ENCODE data around the gene ERC1. TPM values are rescaled to one million over a fixed set of nuclear protein-coding genes. Genes with fewer than 3 reads are reported as not detected.

Gene ERC1
- total and polyA plus RNA-seq, 7 donors: 5.4 to 97.8 (median 34.6) TPM

- no peak for TF ChIP-seq POLR2AphosphoS5 (IDR thresholded peaks at IDR 0.05)
- TF ChIP-seq EP300 (IDR thresholded peaks at IDR 0.05): no peak
- TF ChIP-seq POLR2A (IDR thresholded peaks at IDR 0.05): no peak
- TF ChIP-seq, protein P1, sequence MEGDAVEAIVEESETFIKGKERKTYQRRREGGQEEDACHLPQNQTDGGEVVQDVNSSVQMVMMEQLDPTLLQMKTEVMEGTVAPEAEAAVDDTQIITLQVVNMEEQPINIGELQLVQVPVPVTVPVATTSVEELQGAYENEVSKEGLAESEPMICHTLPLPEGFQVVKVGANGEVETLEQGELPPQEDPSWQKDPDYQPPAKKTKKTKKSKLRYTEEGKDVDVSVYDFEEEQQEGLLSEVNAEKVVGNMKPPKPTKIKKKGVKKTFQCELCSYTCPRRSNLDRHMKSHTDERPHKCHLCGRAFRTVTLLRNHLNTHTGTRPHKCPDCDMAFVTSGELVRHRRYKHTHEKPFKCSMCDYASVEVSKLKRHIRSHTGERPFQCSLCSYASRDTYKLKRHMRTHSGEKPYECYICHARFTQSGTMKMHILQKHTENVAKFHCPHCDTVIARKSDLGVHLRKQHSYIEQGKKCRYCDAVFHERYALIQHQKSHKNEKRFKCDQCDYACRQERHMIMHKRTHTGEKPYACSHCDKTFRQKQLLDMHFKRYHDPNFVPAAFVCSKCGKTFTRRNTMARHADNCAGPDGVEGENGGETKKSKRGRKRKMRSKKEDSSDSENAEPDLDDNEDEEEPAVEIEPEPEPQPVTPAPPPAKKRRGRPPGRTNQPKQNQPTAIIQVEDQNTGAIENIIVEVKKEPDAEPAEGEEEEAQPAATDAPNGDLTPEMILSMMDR (IDR thresholded peaks at IDR 0.05): no peak
- H3K9me3 ChIP-seq: no peaks in the 10 kb centered on the region
- H3K36me3 ChIP-seq: peaks cover 3 to 37% (median 15%) of the 10 kb centered on the region in 4 donors
- no peak overlapping the region for H3K27ac ChIP-seq
- intact Hi-C loops (cut with DNase I): no loop called here
- 57 to 76% methylated on average over 13 of the region's 13 CpGs for WGBS, 2 donors
- no peaks in the 10 kb centered on the region for H3K4me1 ChIP-seq
- no peaks in the 10 kb centered on the region for H3K27me3 ChIP-seq
- no peak for DNase-seq
- no peak overlapping the region for H3K4me3 ChIP-seq
Observed at GRCh38 chr12:1488908-1489381, 497.9 kb downstream of the ERC1 start.

- intact Hi-C loops (cut with DNase I): no loop called here
- H3K9me3 ChIP-seq: no peaks in the 10 kb centered on the region
- DNase-seq: no peak
- peaks cover 0 to 16% (median 13%) of the 10 kb centered on the region in 4 donors for H3K4me1 ChIP-seq
- no peak overlapping the region for H3K4me3 ChIP-seq
- WGBS, 2 donors: 84 to 90% methylated on average over 16 of the region's 16 CpGs
- no peak for TF ChIP-seq EP300 (IDR thresholded peaks at IDR 0.05)
- no peak for TF ChIP-seq POLR2A (IDR thresholded peaks at IDR 0.05)
- no peak for TF ChIP-seq POLR2AphosphoS5 (IDR thresholded peaks at IDR 0.05)
- TF ChIP-seq, protein P1 (IDR thresholded peaks at IDR 0.05): no peak
- no peak overlapping the region for H3K27ac ChIP-seq
- H3K36me3 ChIP-seq: peaks cover 3 to 37% (median 15%) of the 10 kb centered on the region in 4 donors
- H3K27me3 ChIP-seq: no peaks in the 10 kb centered on the region
Observed at GRCh38 chr12:1491983-1492697, 501.1 kb downstream of the ERC1 start.

DNA sequence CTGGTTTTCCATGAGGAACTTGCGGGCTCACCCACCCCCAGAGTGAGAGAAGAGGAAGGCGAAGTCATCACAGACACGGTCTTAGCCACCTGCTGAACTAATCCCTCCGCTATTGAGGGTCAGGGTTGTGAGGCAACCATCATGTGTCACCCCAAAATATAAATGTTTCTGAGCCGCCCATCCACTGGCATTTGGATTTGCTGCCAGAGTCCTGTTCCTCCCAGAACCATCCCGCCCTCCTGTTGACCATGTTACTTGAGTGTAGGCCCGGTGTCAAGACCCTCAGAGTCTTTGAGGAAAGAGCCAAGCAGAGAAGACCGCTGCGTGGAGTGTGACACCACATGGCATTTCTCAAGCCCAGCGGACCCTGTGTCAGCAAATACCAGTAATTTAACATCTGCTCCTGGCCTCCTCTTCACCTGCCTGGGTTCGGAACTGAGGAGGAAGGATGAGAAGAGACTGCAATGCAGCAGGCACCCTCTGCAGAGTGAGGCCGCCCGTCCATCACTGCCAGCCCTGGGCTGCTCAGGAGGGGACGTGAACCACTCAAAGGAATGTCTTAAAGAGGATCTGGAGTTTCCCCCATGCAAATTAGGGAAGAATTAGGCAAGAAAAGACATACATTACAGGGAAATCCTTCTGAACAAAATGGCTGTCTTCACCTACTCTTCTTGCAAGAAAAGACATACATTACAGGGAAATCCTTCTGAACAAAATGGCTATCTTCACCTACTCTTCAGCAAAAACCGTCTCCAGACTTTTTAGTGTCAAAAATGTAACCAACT, 502.9 kb downstream of the ERC1 start:
- H3K9me3 ChIP-seq: no peaks in the 10 kb centered on the region
- H3K27me3 ChIP-seq: no peaks in the 10 kb centered on the region
- H3K4me3 ChIP-seq: no peak overlapping the region
- 97% methylated on average over 15 of the region's 15 CpGs for WGBS, 2 donors
- peaks cover 3 to 35% (median 15%) of the 10 kb centered on the region in 4 donors for H3K36me3 ChIP-seq
- intact Hi-C loops (cut with DNase I): no loop called here
- TF ChIP-seq, protein P1 (IDR thresholded peaks at IDR 0.05): no peak
- no peak for TF ChIP-seq POLR2AphosphoS5 (IDR thresholded peaks at IDR 0.05)
- no peak for TF ChIP-seq EP300 (IDR thresholded peaks at IDR 0.05)
- no peak for TF ChIP-seq POLR2A (IDR thresholded peaks at IDR 0.05)
- H3K27ac ChIP-seq: no peak overlapping the region
- DNase-seq: no peak
- H3K4me1 ChIP-seq: peaks cover 0 to 17% (median 14%) of the 10 kb centered on the region in 4 donors

DNA sequence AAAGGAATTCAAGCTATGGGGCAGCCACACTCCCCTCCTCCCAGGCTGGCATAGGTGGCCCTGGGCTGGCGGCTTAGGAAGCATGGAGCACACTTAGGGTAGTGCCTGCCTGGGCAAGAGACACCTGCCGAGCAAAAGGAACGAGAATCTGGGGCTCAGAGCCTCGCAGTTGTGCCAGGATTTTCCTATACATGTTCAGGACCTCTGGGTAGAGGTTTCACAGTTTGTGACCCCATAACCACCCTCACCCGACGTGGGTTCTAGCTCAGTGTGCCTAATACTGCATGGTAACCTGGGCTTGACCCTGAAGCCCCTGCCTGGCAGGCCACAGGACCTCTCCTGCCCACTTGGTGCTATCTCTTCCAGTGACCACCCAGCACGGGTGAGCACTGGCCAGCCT, 503.8 kb downstream of the ERC1 start:
- 92 to 96% methylated on average over 7 of the region's 7 CpGs for whole genome bisulfite sequencing, 2 donors
- Histone ChIP-seq H3K4me1 (peaks cover 0 to 17% (median 14%) of the 10 kb centered on the region in 4 donors), H3K4me3 (no peak overlapping the region), H3K36me3 (peaks cover 3 to 30% (median 15%) of the 10 kb centered on the region in 4 donors), H3K27me3 (no peaks in the 10 kb centered on the region), H3K9me3 (no peaks in the 10 kb centered on the region), H3K27ac (no peak overlapping the region)
- no peak for DNase-seq
- TF ChIP-seq POLR2A (IDR thresholded peaks at IDR 0.05) (no peak), POLR2AphosphoS5 (IDR thresholded peaks at IDR 0.05) (no peak), EP300 (IDR thresholded peaks at IDR 0.05) (no peak)
- TF ChIP-seq, protein P1 (IDR thresholded peaks at IDR 0.05): no peak
- intact Hi-C loops (cut with DNase I): no loop called here
